NCI-H345 treated with DMSO at 0.1 percent for 48 hours (cell line): ENCODE measurements around the gene IRF7.
"Not testable (repeated sequence)": the region's sequence is repeated elsewhere in the genome, so short reads cannot be mapped to it uniquely, and the experiment has no call there.

ENCODE experiments used
- DNase-seq: peaks from one replicate; lab custom pipeline; 2025; ENCODE audit not compliant: unreplicated experiment; lab: John Stamatoyannopoulos, UW

Gene IRF7

DNA sequence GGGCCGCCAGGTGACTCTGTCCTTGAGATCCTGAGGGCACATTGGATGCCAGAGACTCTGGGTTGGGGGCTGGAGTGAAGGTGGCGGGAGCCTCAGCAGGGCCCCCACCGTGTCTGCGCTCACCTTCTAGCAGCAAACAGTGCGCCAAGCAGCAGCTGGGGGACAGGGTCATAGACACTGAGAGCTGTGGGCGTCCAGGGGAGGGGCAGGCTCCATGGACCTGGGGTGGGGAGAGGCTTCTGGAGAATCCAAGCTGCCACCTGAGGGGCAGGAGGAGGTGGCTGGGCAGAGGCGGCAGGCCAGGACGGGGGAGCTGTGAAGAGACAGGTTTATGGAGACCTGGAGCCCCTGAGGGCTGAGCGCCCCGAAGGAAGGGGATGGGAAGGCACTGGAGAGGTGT is 31.5 kb downstream of the IRF7 start:
- DNase-seq = no peak

GRCh38 chr11:581752-582151 is 34.0 kb downstream of the IRF7 start:
- no peak for DNase-seq

- DNase-seq = no peak
Measured at GRCh38 chr11:581342-581741, 34.4 kb downstream of the IRF7 start.

DNA sequence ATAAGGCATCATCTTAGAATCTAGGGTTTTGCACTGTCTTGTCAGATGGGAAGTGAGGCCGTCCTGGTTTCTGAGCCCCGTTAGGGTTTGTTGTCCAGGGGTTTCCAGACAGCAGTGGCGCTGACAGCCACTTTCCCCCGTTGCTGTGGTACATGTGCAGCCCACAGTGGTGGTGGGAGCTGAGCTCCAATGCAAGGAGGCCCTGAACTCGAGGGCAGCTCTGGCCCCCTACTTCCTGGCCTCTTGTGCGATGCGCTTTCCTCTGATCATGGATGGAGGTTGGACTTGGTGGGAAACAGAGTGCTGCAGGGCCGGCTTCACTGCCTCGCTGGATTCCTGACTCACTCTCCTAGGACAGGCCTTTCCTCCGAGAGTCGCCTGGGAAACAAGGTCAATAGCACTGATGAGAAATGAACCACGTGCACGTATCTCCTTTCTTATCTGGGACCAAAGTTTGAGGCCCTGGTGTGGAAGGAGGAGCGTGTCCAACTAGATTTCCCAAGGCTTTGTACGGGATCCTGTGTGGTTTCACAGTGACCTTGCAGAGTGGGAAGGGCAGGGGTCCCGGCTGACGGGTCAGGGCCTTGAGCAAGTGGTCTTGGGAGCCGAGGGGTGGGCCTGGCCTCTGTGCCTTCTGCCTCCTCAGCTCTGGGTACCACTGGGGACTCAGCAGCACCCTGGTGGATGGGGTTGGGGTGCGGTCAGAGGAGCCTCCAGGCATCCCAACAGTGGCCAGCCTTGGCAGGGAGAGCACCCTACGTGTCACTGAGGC is 35.7 kb downstream of the IRF7 start:
- DNase-seq = no peak

- DNase-seq = no peak
Measured at GRCh38 chr11:578276-579035, 37.3 kb downstream of the IRF7 start.

- no peak for DNase-seq
Measured at GRCh38 chr11:577611-577894, 38.2 kb downstream of the IRF7 start.

DNA sequence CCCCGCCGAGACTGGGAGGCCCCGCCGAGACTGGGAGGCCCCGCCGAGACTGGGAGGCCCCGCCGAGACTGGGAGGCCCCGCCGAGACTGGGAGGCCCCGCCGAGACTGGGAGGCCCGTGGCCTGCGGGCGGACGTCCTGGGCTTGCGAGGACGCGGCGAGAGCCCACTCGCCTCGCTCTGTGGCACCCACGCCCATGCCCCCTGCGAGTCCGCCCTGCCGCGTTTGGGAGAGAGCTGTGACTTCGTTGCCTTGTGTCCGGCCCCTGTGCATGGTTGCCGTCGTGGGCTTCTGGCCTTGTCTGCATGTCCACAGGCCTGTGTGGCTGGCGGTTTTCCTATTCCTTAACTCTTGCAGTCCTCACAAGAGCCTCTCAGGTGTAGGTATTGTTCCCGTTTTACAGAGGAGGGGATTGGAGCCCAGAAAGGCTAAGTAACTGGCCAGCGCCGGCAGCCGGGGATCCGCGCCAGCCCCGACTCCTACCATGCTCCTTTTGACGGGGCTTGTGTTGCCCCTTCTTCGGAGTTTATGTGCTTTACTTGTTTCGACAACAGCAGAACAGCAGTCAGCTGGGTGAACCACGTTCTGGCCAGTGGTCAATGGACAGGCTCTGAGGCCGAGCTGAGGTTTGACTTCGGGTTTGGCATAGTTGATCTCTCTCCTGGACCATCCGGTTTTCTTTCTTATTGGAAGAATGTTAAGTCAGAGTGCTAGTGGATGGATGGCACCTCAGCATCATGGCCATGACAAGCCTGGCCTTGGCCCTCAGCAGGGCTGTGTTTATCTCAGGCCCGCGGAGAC is 38.7 kb downstream of the IRF7 start:
- DNase-seq = no peak

DNA sequence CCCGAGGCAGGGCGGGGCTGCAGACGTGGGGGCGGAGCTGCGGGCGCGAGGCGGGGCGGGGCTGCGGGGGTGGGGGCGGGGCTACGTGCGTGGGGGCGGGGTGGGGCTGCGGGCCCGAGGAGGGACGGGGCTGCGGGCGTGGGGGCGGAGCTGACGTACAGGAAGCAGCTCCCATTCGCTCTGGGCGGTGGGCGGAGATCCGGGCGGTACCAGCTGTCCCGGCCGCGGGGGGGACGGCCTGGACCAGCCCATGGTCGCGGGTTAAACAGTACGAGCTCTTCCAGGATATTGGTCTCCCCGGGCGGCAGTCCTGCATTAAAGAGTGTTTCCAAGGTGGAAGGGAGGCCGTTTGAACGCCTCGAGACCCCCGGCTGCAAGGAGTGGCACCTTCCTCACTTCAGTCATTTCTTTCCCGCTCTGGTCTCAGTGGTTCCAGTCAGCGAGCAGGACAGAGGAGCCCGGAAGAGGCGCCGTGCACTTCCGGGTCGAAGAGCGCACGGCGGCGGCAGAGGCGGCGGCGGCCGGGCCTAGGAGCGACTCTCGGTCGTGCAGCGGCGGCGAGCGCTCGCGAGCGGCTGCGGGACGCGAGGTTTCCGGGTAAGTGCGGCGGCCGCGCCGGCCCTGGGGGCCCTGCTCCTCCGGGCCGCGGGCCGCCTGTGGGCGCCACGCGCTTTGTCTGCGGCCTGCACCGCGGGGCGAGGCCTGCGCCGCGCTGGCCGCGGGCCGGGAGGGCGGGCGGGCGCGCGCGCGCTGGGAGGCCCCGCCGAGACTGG is 39.6 kb downstream of the IRF7 start, which contains the start of gene PHRF1:
TSS of gene PHRF1 (plus strand) at position 475 of the 773 bp plus-strand sequence. CDS start 5,043 bp downstream, outside the sequence.
- peak; percentile 94 for DNase-seq

DNA sequence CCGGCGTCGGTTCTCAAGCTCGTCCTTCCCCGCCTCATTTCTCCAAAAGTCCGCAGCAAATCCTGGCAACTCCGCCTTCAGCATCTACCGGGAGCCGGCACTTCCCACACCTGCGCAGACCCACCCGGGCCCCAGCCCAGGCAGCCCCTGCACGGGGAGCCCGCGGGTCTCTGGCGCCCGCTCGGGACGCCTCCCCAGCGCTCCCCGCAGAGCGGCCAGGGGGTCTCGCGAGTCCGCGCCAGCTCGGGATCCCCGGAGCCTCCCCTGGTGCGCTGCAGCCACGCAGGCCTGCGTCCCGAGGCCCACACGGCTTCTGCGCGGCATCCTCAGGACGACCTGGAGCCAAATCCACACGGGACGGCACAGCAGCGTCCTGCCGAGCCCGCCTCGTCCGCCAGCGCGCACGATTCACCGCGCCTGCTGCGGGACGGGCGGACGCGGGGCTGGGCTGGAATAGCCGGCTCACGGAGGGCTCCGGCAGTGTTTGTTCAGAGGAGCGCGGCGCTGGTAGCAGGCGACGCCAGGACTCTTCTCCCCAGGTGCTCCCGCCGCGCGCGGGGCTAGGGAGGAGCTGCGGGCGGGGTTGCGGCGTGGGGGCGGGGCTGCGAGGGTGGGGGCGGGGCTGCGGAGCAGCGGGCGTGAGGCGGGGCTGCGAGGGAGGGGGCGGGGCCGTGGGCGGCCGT is 40.3 kb downstream of the IRF7 start:
- DNase-seq = peak; percentile 68

DNA sequence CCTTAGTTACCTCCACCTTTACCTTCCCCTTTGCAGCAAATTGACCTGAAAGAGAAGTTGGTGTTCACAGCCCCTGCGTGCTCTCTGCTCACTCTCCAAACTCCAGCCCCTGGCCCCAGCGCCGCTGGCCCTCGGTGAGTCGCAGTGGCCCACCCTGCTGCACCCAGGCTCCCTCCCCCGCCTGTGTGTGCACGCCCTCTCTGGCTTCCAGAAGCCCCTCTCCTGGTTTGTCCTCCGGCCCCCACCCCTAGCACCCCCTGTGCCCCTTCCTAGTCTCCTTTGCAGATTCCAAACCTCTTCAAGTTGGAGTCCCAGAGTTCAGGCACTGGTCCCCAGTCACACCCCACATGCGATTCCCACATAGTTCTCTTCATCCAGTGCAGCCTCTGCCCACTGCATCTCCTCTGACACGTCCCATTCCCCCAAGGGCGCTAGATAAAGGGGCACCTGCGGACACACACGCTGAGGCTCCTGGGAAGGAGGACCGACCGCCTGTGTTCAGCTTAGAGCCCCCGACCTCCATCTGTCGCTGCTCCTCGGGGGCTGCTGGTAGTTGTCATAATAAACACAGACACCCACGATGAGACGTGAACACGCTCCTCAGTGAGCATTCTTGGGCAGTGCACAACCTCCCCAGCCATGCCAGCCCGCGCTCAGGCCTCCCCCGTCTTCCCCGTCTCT is 41.0 kb downstream of the IRF7 start:
- no peak for DNase-seq

- DNase-seq = not testable (repeated sequence)
Measured at GRCh38 chr11:574031-574570, 41.6 kb downstream of the IRF7 start.

DNA sequence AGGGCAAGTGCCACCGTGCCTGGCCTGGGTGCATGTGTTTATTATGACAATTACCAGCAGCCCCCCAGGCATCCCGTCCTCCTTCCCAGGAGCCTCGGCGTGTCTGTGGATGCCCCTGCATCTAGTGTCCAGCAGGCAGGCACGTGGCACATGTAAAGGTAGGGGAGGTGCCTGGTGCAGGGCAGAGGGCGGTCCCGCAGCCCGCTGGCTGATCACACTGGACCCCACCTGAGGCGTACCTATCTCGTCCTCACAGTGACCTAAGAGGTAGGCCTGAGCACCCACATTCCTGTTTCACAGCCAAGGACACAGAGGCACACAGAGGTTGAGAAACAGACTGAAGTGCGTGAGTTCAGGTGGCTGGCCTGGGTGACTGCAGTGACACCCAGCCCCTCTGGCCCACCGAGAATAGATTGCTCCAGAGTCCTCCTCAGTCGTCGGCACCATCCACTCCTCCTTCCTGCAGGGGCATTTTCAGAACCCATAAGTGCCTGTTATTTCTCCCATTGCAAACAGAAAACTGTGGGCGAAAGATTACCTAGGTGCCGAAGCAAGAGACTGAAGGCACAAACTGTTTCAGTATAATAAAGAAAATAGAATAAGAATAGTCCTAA is 42.5 kb downstream of the IRF7 start:
- DNase-seq = no peak

- DNase-seq = no peak
Measured at GRCh38 chr11:571802-572185, 44.0 kb downstream of the IRF7 start.

GRCh38 chr11:569158-569885 is 46.4 kb downstream of the IRF7 start:
- DNase-seq = no peak

GRCh38 chr11:568306-569157 is 47.2 kb downstream of the IRF7 start:
- peak; percentile 92 for DNase-seq

GRCh38 chr11:567629-568292 is 48.0 kb downstream of the IRF7 start:
- DNase-seq = no peak

DNA sequence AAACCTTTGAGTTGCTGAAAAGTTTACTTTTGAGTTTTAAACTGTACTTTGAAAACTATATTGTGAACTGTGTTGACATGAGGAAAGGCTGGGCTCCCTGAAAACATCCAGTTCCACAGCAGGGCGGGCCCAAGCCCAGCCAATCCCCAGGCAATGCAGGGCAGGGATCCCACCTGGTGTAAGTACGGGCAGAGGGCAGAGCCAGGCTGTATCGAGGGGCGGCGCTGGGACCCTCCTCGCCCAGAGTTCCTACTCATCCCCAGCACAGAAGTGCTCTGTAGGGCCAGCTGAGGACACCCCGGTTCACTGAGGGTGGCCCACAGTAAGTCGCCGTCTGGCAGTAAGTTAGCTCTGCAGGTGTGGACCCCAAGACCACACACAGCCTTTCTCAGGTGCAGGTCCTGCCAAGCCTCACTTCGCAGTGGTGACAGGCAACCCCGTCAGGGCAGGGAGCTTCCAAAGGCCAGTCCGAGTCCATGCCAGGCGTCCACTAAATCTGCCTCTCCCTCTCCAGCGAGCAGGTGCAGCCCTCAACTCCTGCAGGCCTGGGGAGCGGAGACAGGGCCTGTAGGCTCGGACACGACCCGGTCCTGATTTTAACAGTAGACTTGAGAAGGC is 48.6 kb downstream of the IRF7 start:
- DNase-seq = no peak
